Right atrium auricular region (tissue), 2 donors: Measurements from ENCODE around the gene TMEM44. TPM values are rescaled to one million over a fixed set of nuclear protein-coding genes. Genes with fewer than 3 reads are reported as not detected.

Experiments
- DNase-seq: peaks from one replicate; pipeline ENCODE4 v3.0.0-alpha.2; 2019; ENCODE audit warnings: low spot score
- H3K27ac ChIP-seq, 2 donors: fragments of 200-600 bp; sonication (generic); 1 replicate in 1 of 2; 2 replicates in 1 of 2; pipeline ENCODE4 v1.5.1; 2016 to 2019
- H3K27me3 ChIP-seq, 2 donors: fragments of 200-600 bp; sonication (generic); one replicate each; pipeline versions ENCODE4 v1.5.1 to v1.6.0; 2017 to 2019
- H3K36me3 ChIP-seq: fragments of 200-600 bp; sonication (generic); one replicate; pipeline ENCODE4 v1.5.1; 2016
- H3K4me1 ChIP-seq, 2 donors: fragments of 200-600 bp; sonication (generic); one replicate each; pipeline versions ENCODE4 v1.5.1 to v1.6.0; 2017 to 2019
- H3K4me3 ChIP-seq, 2 donors: fragments of 200-600 bp; sonication (generic); 1 replicate in 1 of 2; 2 replicates in 1 of 2; pipeline ENCODE4 v1.5.1; 2017 to 2019; ENCODE audit warnings: mild to moderate bottlenecking in 1 of 2, moderate library complexity in 1 of 2
- H3K9me3 ChIP-seq, 2 donors: fragments of 200-600 bp; sonication (generic); one replicate each; pipeline ENCODE4 v1.5.1; 2019
- total RNA-seq, 2 donors: library from RNA; depleted of rRNA; stranded (reverse); fragments of >200 nt; gene quantifications; one replicate each; pipeline ENCODE4 v1.1.0, GENCODE V29; 2016
- TF ChIP-seq, protein P1 (sequence below), 2 donors: fragments of 200-600 bp; sonication (generic); IDR thresholded peaks; one replicate each; pipeline ENCODE4 v1.5.1; 2019; ENCODE audit warnings: antibody characterized with exemption in 2 of 2

TMEM44 gene
- total RNA-seq, 2 donors from 2014 or later: 5.9 to 6.4 TPM

DNA sequence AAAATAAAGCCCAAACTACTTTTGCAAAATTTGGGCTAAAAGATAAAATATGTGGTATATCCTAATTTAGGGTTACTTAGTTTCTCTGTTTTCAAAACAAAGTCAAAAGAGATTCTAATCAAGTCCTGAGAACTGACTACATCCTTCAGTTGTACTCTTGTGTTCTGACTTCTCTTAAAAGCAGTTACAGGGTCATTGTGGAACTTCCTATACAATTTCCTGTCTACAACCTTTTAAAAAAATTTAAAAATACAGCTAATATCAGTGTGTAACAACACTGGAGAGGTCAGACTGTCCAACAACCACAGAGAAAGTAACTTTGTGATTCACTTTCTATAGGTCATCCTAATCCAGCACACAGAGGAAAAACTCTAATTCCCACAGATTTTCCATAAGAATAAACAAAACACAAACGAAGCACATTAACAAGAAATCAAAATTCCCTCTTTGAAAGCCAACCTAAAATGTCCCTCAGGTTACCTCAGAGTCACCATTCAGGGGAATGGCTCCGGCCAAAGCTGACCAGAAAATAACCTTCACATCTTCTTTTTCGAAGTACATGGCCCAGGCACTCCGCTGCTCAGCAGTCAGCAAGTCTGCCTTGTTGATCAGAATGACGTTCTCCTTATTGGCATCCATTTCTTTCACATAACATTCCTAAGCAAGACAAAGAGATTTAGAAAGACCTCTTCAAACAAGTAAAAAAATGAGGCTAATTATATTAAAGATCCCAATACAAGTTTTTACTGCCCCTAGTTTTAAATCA lies 25.4 kb upstream of the TMEM44 start:
- Histone ChIP-seq H3K36me3 (peaks cover 42% of the 10 kb centered on the region), H3K27ac (no peak overlapping the region)

GRCh38 chr3:194657439-194657838 lies 24.2 kb upstream of the TMEM44 start:
- TF ChIP-seq, protein P1, sequence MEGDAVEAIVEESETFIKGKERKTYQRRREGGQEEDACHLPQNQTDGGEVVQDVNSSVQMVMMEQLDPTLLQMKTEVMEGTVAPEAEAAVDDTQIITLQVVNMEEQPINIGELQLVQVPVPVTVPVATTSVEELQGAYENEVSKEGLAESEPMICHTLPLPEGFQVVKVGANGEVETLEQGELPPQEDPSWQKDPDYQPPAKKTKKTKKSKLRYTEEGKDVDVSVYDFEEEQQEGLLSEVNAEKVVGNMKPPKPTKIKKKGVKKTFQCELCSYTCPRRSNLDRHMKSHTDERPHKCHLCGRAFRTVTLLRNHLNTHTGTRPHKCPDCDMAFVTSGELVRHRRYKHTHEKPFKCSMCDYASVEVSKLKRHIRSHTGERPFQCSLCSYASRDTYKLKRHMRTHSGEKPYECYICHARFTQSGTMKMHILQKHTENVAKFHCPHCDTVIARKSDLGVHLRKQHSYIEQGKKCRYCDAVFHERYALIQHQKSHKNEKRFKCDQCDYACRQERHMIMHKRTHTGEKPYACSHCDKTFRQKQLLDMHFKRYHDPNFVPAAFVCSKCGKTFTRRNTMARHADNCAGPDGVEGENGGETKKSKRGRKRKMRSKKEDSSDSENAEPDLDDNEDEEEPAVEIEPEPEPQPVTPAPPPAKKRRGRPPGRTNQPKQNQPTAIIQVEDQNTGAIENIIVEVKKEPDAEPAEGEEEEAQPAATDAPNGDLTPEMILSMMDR (IDR thresholded peaks at IDR 0.05): no peak
- Histone ChIP-seq H3K27me3 (no peaks in the 10 kb centered on the region), H3K36me3 (peaks cover 49% of the 10 kb centered on the region), H3K9me3 (no peaks in the 10 kb centered on the region), H3K27ac (no peak overlapping the region), H3K4me1 (no peaks in the 10 kb centered on the region), H3K4me3 (no peak overlapping the region)
- no peak for DNase-seq

More for the DNA sequence above, 25.4 kb upstream of the TMEM44 start:
- H3K4me3 ChIP-seq: no peak overlapping the region
- H3K9me3 ChIP-seq: no peaks in the 10 kb centered on the region
- TF ChIP-seq, protein P1 (IDR thresholded peaks at IDR 0.05): no peak
- H3K4me1 ChIP-seq: no peaks in the 10 kb centered on the region
- H3K27me3 ChIP-seq: no peaks in the 10 kb centered on the region
- no peak for DNase-seq

DNA sequence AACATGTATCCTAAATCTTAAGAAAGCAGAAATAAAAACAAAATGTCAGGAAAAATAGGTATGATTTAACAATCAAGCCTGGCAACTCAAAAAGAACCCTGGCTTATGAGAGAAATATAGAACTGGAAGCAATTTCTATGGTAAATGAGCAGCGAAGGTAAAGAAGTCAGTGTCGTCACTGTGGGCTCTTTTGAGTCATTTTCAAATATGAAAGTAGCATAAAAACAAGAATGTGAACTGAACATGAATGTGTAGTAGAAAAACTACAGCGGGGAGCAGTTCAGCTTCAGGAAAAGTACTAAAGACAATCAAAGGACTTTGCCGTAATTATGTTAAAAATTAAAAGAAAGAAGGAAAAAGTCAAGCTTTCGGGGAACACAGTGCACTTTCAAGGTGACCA lies 21.2 kb upstream of the TMEM44 start:
- TF ChIP-seq, protein P1 (IDR thresholded peaks at IDR 0.05): no peak
- H3K4me1 ChIP-seq: no peaks in the 10 kb centered on the region
- peaks cover 62% of the 10 kb centered on the region for H3K36me3 ChIP-seq
- H3K27ac ChIP-seq: no peak overlapping the region
- no peaks in the 10 kb centered on the region for H3K27me3 ChIP-seq
- H3K9me3 ChIP-seq: no peaks in the 10 kb centered on the region
- H3K4me3 ChIP-seq: no peak overlapping the region
- no peak for DNase-seq

DNA sequence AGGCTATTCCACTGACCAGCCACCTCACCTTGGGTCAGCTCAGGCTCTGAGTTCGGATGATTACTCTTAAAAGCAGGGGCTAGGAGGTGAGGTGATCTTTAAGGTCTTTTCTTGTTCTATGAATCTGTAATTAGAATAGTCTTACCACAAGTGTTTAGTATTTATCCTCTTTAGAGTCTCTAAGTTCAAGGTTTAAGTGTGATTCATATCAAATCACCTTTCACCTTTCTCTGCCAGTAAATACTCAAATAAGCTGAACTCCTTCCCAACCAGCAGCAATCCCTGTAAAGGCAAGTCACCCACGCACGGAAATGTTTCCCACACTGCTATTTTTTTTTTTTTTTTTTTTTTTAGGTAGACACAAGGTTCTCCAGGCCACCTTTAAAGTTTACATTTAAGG lies 14.5 kb upstream of the TMEM44 start:
- Histone ChIP-seq H3K36me3 (peaks cover 74% of the 10 kb centered on the region), H3K9me3 (no peaks in the 10 kb centered on the region), H3K4me3 (no peak overlapping the region), H3K27me3 (no peaks in the 10 kb centered on the region), H3K4me1 (no peaks in the 10 kb centered on the region), H3K27ac (no peak overlapping the region)
- TF ChIP-seq, protein P1 (IDR thresholded peaks at IDR 0.05): no peak
- DNase-seq: no peak

GRCh38 chr3:194642769-194643168 lies 9.6 kb upstream of the TMEM44 start:
- TF ChIP-seq, protein P1 (IDR thresholded peaks at IDR 0.05): no peak
- peaks cover 47% of the 10 kb centered on the region for H3K36me3 ChIP-seq

DNA sequence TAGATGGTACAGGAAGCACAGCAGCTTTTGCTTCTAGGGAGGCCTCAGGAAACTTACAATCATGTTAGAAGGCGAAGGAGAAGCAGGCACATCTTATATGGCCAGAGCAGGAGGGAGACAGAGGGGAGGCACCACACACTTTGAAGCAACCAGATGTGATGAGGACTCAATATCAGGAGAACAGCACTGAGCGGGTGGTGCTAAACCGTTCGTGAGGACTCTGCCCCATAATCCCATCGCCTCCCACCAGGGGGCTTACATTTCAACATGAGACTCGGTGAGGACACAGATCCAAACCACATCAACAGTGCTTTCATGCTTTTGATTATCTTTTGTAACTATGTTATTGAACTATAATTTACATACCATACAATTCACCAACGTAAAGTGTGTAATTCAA lies 7.6 kb upstream of the TMEM44 start:
- Histone ChIP-seq H3K27ac (peak overlapping the region; percentile 44 to 61), H3K9me3 (no peaks in the 10 kb centered on the region), H3K4me1 (peaks cover 0 to 12% of the 10 kb centered on the region in 2 donors), H3K4me3 (no peak overlapping the region), H3K27me3 (no peaks in the 10 kb centered on the region), H3K36me3 (peaks cover 36% of the 10 kb centered on the region)
- TF ChIP-seq, protein P1 (IDR thresholded peaks at IDR 0.05): no peak
- DNase-seq: no peak

More at GRCh38 chr3:194642769-194643168, 9.6 kb upstream of the TMEM44 start:
- Histone ChIP-seq H3K27ac (no peak overlapping the region), H3K4me3 (no peak overlapping the region), H3K4me1 (peaks cover 0 to 12% of the 10 kb centered on the region in 2 donors), H3K9me3 (no peaks in the 10 kb centered on the region), H3K27me3 (no peaks in the 10 kb centered on the region)
- DNase-seq: no peak
